ENCODE data around the gene SCN4A. TPM values are rescaled to one million over a fixed set of nuclear protein-coding genes. Genes with fewer than 3 reads are reported as not detected.

SCN4A gene
- total and polyA plus RNA-seq, 7 donors, result 3.8 to 137 (median 45.9) TPM

DNA sequence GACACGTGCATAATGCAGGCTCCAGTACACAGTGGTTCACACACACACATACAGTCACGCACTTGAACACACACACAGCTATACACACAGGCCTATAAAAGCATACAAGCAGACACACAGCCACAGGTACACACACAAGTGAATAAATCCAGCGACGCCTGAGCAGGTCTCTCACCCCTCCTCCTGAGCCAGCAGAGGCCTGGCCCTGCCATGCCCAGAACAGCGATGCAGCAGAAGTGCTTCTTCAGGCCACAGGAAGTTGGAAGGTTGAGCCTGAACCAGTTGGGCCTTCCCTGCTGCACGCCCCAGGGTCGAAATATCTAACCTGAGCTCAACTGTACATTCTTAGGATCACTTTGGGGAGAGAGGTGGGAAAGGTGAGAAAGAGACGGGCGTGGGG is 33.3 kb downstream of the SCN4A start:
- DNase-seq, result peak in 1 of 2 donors; percentile 27
- WGBS, 3 donors, result 74 to 89% (median 75%) methylated on average over 9 of the region's 9 CpGs
- H3K27ac ChIP-seq, result no peak overlapping the region
- intact Hi-C loops (cut with DNase I), result no loop called here
- H3K4me3 ChIP-seq, result no peak overlapping the region
- peaks cover 0 to 54% of the 10 kb centered on the region in 2 donors for H3K36me3 ChIP-seq (ENCODE audit: insufficient read depth in 1 of 2, low read depth in 1 of 2)
- H3K9me3 ChIP-seq, result no peaks in the 10 kb centered on the region
- H3K4me1 ChIP-seq, result no peaks in the 10 kb centered on the region
- TF ChIP-seq, protein P1, sequence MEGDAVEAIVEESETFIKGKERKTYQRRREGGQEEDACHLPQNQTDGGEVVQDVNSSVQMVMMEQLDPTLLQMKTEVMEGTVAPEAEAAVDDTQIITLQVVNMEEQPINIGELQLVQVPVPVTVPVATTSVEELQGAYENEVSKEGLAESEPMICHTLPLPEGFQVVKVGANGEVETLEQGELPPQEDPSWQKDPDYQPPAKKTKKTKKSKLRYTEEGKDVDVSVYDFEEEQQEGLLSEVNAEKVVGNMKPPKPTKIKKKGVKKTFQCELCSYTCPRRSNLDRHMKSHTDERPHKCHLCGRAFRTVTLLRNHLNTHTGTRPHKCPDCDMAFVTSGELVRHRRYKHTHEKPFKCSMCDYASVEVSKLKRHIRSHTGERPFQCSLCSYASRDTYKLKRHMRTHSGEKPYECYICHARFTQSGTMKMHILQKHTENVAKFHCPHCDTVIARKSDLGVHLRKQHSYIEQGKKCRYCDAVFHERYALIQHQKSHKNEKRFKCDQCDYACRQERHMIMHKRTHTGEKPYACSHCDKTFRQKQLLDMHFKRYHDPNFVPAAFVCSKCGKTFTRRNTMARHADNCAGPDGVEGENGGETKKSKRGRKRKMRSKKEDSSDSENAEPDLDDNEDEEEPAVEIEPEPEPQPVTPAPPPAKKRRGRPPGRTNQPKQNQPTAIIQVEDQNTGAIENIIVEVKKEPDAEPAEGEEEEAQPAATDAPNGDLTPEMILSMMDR (IDR thresholded peaks at IDR 0.05), result no peak
- no peak for ATAC-seq
- no peaks in the 10 kb centered on the region for H3K27me3 ChIP-seq (ENCODE audit: insufficient read depth in 3 of 3, low read length in 2 of 3)

DNA sequence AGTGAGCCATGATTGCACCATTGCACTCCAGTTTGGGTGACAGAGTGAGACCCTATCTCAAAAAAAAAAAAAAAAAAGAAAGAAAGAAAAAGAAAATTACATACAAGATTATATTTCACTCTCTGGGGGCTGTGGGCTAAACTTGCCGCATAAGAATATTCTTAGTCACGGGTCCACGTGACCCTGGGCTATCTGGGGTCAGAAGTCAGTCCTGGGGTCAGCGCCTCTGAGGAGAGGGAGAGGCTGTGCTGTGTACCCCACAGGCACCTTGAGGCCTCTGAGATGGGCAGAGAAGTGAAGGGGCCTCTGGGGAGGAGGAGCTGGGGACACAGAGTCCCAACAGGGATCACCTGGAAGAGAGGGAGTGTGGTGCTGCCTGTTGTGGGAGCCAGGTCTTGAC is 34.8 kb downstream of the SCN4A start:
- Histone ChIP-seq H3K4me1 (no peaks in the 10 kb centered on the region), H3K27me3 (ENCODE audit: insufficient read depth in 3 of 3, low read length in 2 of 3) (no peaks in the 10 kb centered on the region), H3K27ac (peak overlapping the region; percentile 30), H3K36me3 (ENCODE audit: insufficient read depth in 1 of 2, low read depth in 1 of 2) (peaks cover 0 to 39% of the 10 kb centered on the region in 2 donors), H3K4me3 (no peak overlapping the region), H3K9me3 (no peaks in the 10 kb centered on the region)
- intact Hi-C loops (cut with DNase I), result no loop called here
- TF ChIP-seq, protein P1 (IDR thresholded peaks at IDR 0.05), result no peak
- DNase-seq (peak in 1 of 2 donors; percentile 50), ATAC-seq (peak in 3 of 4 donors; percentile 17 to 32 (median 21))
- 50 to 73% (median 58%) methylated on average over 4 of the region's 4 CpGs for WGBS, 3 donors

DNA sequence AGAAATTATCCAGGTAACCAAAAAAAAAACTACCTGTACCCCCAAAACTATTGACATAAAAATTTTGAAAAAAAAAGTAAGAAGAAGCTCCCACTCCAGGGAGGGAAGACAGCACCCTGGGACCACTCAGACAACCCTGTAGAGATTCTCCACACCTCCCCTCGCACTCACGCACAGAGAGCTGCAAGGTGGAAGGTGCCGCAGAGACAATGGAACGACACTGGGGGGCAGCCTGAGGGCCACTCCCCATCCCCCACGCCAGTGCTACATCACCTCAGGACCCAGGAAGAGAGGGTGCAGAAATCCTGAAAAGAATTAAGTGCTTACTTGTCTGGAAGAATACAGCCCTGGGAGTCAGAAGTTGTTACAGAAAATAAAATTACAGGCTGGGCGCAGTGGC is 35.4 kb downstream of the SCN4A start:
- DNase-seq (peak in 1 of 2 donors; percentile 41), ATAC-seq (peak in 2 of 4 donors; percentile 18 to 32)
- TF ChIP-seq, protein P1 (IDR thresholded peaks at IDR 0.05), result no peak
- Histone ChIP-seq H3K4me3 (no peak overlapping the region), H3K4me1 (no peaks in the 10 kb centered on the region), H3K27ac (no peak overlapping the region), H3K36me3 (ENCODE audit: insufficient read depth in 1 of 2, low read depth in 1 of 2) (peaks cover 0 to 33% of the 10 kb centered on the region in 2 donors), H3K27me3 (ENCODE audit: insufficient read depth in 3 of 3, low read length in 2 of 3) (no peaks in the 10 kb centered on the region), H3K9me3 (no peaks in the 10 kb centered on the region)
- WGBS, 3 donors, result 76 to 88% (median 82%) methylated on average over 6 of the region's 6 CpGs
- intact Hi-C loops (cut with DNase I), result no loop called here

DNA sequence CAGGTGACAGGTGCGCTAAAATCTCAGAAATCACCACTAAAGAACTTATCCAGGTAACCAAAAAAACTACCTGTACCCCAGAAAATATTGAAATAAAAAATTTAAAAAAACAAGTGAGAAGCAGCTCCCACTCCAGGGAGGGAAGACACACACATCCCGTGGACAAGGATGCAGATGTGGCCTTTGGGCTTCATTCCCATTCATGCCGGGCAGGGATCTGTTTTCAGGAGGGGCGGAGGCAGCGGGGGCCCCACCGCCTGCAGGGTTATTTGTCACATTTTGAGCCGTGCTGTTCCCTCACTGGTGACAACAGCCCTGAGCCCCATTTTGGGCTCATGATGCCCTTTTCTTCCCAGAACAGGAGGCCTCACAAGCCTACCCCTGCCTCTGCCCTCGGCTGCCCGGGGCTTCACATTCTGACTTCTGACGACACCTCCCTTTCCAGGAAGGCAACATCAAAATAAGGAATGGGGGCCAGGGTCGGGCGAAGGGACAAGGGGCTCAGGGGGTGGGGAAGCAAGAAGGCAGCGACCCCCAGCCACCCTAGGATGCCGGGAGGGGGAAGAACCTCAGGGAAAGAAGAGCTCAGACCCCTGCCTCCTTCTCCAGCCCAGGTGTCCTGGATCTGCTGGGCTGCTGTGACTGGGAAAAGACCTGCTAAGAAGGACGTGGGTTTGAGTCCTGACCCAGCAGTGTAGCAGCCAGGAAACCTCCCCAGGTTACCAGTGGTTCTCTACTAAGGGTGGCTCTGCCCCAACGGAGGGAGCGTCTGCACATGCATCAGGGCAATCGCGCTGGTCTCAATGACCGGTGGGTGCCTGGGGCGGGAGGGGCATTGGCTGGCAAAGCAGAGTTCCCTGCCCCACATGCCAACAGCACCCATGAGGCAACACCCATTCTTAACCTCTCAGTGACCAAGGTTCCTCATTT is 38.3 kb downstream of the SCN4A start:
- intact Hi-C loops (cut with DNase I), result loop anchor here in 1 of 2 donors (5.0 kb wide), 1 partner anchor 63 kb away; the partner anchor contains the start of gene PRR29
- 38 to 49% (median 45%) methylated on average over 21 of the region's 21 CpGs for WGBS, 3 donors
- no peak overlapping the region for H3K27ac ChIP-seq
- H3K36me3 ChIP-seq (ENCODE audit: insufficient read depth in 1 of 2, low read depth in 1 of 2), result peaks cover 0 to 6% of the 10 kb centered on the region in 2 donors
- H3K9me3 ChIP-seq, result no peaks in the 10 kb centered on the region
- H3K4me1 ChIP-seq, result peaks cover 7% of the 10 kb centered on the region
- peak in 1 of 4 donors; percentile 12 for ATAC-seq
- TF ChIP-seq, protein P1 (IDR thresholded peaks at IDR 0.05), result no peak
- no peak overlapping the region for H3K4me3 ChIP-seq
- H3K27me3 ChIP-seq (ENCODE audit: insufficient read depth in 3 of 3, low read length in 2 of 3), result no peaks in the 10 kb centered on the region
- peak in 1 of 2 donors; percentile 53 for DNase-seq

All from psoas muscle (tissue), 8 donors.